Fibroblast of lung (primary cell): Measurements from ENCODE around the gene DAPK3. TPM values are rescaled to one million over a fixed set of nuclear protein-coding genes. Genes with fewer than 3 reads are reported as not detected.
A peak's percentile ranks its signal among the peaks of the same experiment; 100 is the strongest.
"Not testable (repeated sequence)": the region's sequence is repeated elsewhere in the genome, so short reads cannot be mapped to it uniquely, and the experiment has no call there.

Experiments used
- DNase-seq, 2 donors: peaks; one replicate each; pipeline versions ENCODE4 v3.0.0 to v3.0.0-alpha.2; 2010; ENCODE audit warnings: low read depth in 2 of 2
- H2AFZ ChIP-seq: 2 replicates; pipeline ENCODE4 v1.5.1; 2012; ENCODE audit warnings: low read length, control low read depth, inconsistent platforms
- H3K27ac ChIP-seq: 2 replicates; pipeline ENCODE4 v1.5.1; 2011; ENCODE audit warnings: low read length, control low read depth; ENCODE audit not compliant: insufficient read depth
- H3K27me3 ChIP-seq: 2 replicates; pipeline ENCODE4 v1.5.1; 2011; ENCODE audit warnings: mild to moderate bottlenecking, low read length; ENCODE audit not compliant: control insufficient read depth, insufficient read depth
- H3K36me3 ChIP-seq: 2 replicates; pipeline ENCODE4 v1.5.1; 2011; ENCODE audit warnings: low read length; ENCODE audit not compliant: control insufficient read depth, insufficient read depth
- H3K4me1 ChIP-seq: 2 replicates; pipeline ENCODE4 v1.5.1; 2011; ENCODE audit warnings: low read length; ENCODE audit not compliant: control insufficient read depth, insufficient read depth; ENCODE audit errors: extremely low read depth
- H3K4me2 ChIP-seq: 2 replicates; pipeline ENCODE4 v1.5.1; 2011; ENCODE audit warnings: low read length, control low read depth; ENCODE audit not compliant: insufficient read depth; ENCODE audit errors: extremely low read depth
- H3K4me3 ChIP-seq, 4 experiments: fragments of 200-600 bp in 1 of 4; sonication (generic) in 1 of 4; replicated peaks in 1 of 4; 2 replicates each; pipeline ENCODE4 v1.5.1; 2011 to 2016; ENCODE audit warnings: low read length in 4 of 4, low read depth in 3 of 4, mild to moderate bottlenecking in 3 of 4, control low read depth in 2 of 4, inconsistent platforms in 1 of 4, mixed read lengths in 1 of 4; ENCODE audit not compliant: insufficient read depth in 1 of 4; ENCODE audit errors: control extremely low read depth in 1 of 4
- H3K79me2 ChIP-seq: 2 replicates; pipeline ENCODE4 v1.5.1; 2012; ENCODE audit warnings: mild to moderate bottlenecking, low read length, inconsistent platforms; ENCODE audit not compliant: control insufficient read depth, insufficient read depth
- H3K9ac ChIP-seq: 2 replicates; pipeline ENCODE4 v1.5.1; 2011; ENCODE audit warnings: mild to moderate bottlenecking, low read length, control low read depth; ENCODE audit not compliant: insufficient read depth
- H3K9me3 ChIP-seq: 2 replicates; pipeline ENCODE4 v1.5.1; 2012; ENCODE audit warnings: low read depth, low read length; ENCODE audit not compliant: control insufficient read depth, insufficient read depth
- H4K20me1 ChIP-seq: 2 replicates; pipeline ENCODE4 v1.5.1; 2011; ENCODE audit warnings: low read length; ENCODE audit not compliant: control insufficient read depth, insufficient read depth; ENCODE audit errors: extremely low read depth
- CTCF ChIP-seq, 2 donors: IDR thresholded peaks in 1 of 2; conservative IDR thresholded peaks in 1 of 2; 1 replicate in 1 of 2; 2 replicates in 1 of 2; pipeline ENCODE4 v1.5.1; 2011 to 2012; ENCODE audit warnings: low read length in 2 of 2, control low read depth in 1 of 2, inconsistent platforms in 1 of 2, low read depth in 1 of 2, mild to moderate bottlenecking in 1 of 2
- EZH2 ChIP-seq: IDR thresholded peaks from 2 replicates; pipeline ENCODE4 v1.5.1; 2012; ENCODE audit warnings: low read length, control low read depth, mild to moderate bottlenecking; ENCODE audit errors: missing control alignments
- polyA plus RNA-seq, 2 donors: library from polyadenylated mRNA; depleted of rRNA in 1 of 2; stranded (reverse) in 1 of 2; unstranded in 1 of 2; fragments of >200 nt; gene quantifications; 2 replicates each; pipeline ENCODE4 v1.2.1, GENCODE V29; 2011 to 2012; ENCODE audit warnings: missing spikeins in 1 of 2
- total RNA-seq: library from RNA; depleted of rRNA; stranded (reverse); fragments of >200 nt; gene quantifications from 2 replicates; pipeline ENCODE4 v1.2.1, GENCODE V29; 2014

Gene DAPK3
- total and polyA plus RNA-seq, 2 donors (not counting 1 experiment from before 2014, with no cell fraction given): 69.8 to 114 TPM

- no peak for TF ChIP-seq CTCF (conservative IDR thresholded peaks at IDR 0.05 in 1 of 2, IDR thresholded peaks at IDR 0.05 in 1 of 2; ENCODE audit: low read depth in 1 of 2, low read length in 2 of 2)
- no peak for TF ChIP-seq EZH2
Observed at GRCh38 chr19:3945838-3946237, 25.1 kb downstream of the DAPK3 start.

DNA sequence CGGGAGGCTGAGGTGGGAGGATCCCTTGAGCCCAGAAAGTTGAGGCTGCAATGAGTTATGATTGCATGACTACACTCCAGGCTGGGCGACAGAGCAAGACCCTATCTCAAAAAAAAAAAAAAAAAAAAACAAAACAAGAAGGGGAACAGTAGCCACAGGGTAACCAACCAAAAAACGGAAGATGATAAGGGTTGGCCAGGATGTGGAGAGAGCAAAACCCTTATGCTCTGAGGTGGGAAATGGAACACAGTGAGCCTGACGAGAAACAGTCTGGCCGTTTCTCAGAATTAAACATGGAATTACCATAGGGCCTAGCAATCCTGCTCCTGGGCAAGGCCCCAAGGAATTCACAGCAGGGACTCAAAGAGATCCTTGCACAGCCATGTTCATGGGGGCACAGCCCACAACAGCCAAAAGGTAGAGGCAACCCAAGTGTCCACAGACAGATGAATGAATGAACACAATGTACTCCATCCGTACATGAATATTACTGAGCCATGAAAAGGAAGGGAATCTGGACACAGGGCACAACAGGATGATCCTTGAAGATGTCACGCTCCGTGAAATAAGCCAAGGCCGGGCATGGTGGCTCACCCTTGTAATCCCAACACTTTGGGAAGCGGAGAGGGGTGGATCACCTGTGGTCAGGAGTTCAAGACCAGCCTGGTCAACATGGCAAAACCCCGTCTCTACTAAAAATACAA, 26.7 kb downstream of the DAPK3 start:
- no peak overlapping the region for H2AFZ ChIP-seq
- DNase-seq: no peak
- no peaks in the 10 kb centered on the region for H3K27me3 ChIP-seq
- H4K20me1 ChIP-seq: no peaks in the 10 kb centered on the region
- no peak overlapping the region for H3K9ac ChIP-seq
- no peaks in the 10 kb centered on the region for H3K79me2 ChIP-seq
- no peak overlapping the region for H3K4me2 ChIP-seq
- TF ChIP-seq CTCF (conservative IDR thresholded peaks at IDR 0.05 in 1 of 2, IDR thresholded peaks at IDR 0.05 in 1 of 2; ENCODE audit: low read depth in 1 of 2, low read length in 2 of 2): no peak
- TF ChIP-seq EZH2: no peak
- H3K27ac ChIP-seq: no peak overlapping the region
- no peaks in the 10 kb centered on the region for H3K9me3 ChIP-seq
- H3K36me3 ChIP-seq: no peaks in the 10 kb centered on the region
- H3K4me1 ChIP-seq: no peaks in the 10 kb centered on the region
- no peak overlapping the region for H3K4me3 ChIP-seq

More at GRCh38 chr19:3945838-3946237, 25.1 kb downstream of the DAPK3 start:
- Histone ChIP-seq H3K27me3 (no peaks in the 10 kb centered on the region), H3K79me2 (no peaks in the 10 kb centered on the region), H3K36me3 (no peaks in the 10 kb centered on the region), H3K4me3 (no peak overlapping the region), H3K9me3 (no peaks in the 10 kb centered on the region), H3K4me1 (no peaks in the 10 kb centered on the region), H2AFZ (no peak overlapping the region), H4K20me1 (no peaks in the 10 kb centered on the region), H3K4me2 (no peak overlapping the region), H3K9ac (no peak overlapping the region), H3K27ac (no peak overlapping the region)
- DNase-seq: peak in 1 of 2 donors; percentile 16

DNA sequence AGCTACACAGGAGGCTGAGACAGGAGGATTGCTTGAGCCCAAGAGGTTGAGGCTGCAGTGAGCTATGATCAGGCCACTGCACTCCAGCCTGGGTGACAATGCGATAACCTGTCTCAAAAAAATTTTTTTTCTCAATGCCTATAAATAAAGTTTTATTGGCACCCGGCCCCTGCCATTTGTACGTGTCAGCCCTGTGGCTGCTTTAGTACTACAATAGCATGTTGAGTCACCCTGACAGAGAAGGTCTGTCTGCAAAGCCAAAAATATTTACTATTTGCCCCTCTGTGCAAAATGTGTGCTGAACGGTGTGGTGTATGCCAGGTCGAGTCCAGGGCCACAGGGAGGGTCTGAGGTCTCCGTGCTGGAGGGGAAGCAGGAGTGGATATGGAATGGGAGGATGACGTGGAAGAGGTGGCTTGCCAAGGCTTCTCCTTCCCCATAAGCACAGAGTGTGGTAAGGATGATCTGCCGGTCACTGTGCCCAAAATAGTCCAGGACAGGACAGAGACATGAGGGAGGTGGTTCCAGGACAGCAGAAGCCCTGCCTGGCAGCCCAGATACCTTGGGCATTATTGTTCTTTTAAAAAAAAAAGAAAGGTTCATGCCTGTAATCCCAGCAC, 28.0 kb downstream of the DAPK3 start:
- TF ChIP-seq CTCF (conservative IDR thresholded peaks at IDR 0.05 in 1 of 2, IDR thresholded peaks at IDR 0.05 in 1 of 2; ENCODE audit: low read depth in 1 of 2, low read length in 2 of 2) (no peak), EZH2 (no peak)
- H2AFZ ChIP-seq: no peak overlapping the region
- H3K9me3 ChIP-seq: no peaks in the 10 kb centered on the region
- no peak overlapping the region for H3K9ac ChIP-seq
- no peak overlapping the region for H3K27ac ChIP-seq
- H3K36me3 ChIP-seq: no peaks in the 10 kb centered on the region
- H3K4me1 ChIP-seq: no peaks in the 10 kb centered on the region
- H3K27me3 ChIP-seq: no peaks in the 10 kb centered on the region
- no peak overlapping the region for H3K4me2 ChIP-seq
- DNase-seq: no peak
- H3K79me2 ChIP-seq: no peaks in the 10 kb centered on the region
- H3K4me3 ChIP-seq: no peak overlapping the region
- no peaks in the 10 kb centered on the region for H4K20me1 ChIP-seq

DNA sequence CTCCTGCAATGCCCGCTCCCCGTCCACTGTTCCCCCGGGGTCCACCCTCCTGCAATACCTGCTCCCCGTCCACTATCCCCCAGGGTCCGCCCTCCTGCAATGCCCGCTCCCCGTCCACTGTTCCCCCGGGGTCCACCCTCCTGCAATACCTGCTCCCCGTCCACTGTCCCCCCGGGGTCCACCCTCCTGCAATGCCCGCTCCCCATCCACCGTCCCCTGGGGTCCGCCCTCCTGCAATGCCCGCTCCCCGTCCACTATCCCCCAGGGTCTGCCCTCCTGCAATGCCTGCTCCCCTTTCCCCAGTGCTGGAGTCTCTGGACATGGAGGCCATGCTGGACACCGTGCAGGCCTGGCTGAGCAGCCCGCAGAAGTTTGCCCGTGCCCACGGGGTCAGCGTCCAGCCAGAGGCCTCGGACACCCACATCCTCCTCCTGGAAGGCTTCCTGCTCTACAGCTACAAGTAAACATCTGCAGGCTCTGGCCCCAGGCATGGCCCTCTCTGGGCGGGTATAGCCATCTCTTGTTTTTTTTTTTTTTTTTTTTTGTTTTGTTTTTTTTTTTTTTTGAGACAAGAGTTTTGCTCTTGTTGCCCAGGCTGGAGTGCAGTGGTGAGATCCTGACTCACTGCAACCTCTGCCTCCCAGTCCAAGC, 32.5 kb downstream of the DAPK3 start:
- H2AFZ ChIP-seq: not testable (repeated sequence)

More for the DNA sequence above, 32.5 kb downstream of the DAPK3 start:
- H3K79me2 ChIP-seq, H3K27me3 ChIP-seq, H3K9me3 ChIP-seq, DNase-seq, H3K36me3 ChIP-seq, H3K4me2 ChIP-seq, H4K20me1 ChIP-seq, H3K9ac ChIP-seq, H3K4me3 ChIP-seq, H3K4me1 ChIP-seq, H3K27ac ChIP-seq: not testable (repeated sequence)
